DND-41 (cell line): ENCODE results near the gene NXPH4.

ENCODE experiments used
- CTCF ChIP-seq: IDR thresholded peaks from 2 replicates; pipeline ENCODE4 v1.5.1; 2012; ENCODE audit warnings: borderline replicate concordance, low read length, moderate library complexity, mild to moderate bottlenecking; ENCODE audit not compliant: poor library complexity, severe bottlenecking; ENCODE audit errors: extremely low read depth
- EZH2 ChIP-seq: IDR thresholded peaks from 3 replicates; pipeline ENCODE4 v1.6.1; 2012; ENCODE audit warnings: borderline replicate concordance, low read depth, mild to moderate bottlenecking, moderate library complexity, low read length, inconsistent platforms; ENCODE audit not compliant: severe bottlenecking

- no peak for TF ChIP-seq CTCF
- no peak for TF ChIP-seq EZH2
These were observed 953 bp upstream of the NXPH4 start for GRCh38 chr12:57215668-57216013.
